Activated CD4-positive, CD25-positive, alpha-beta regulatory T cell treated with anti-CD3 and anti-CD28 coated beads, Interleukin-2, amount 50 U/mL, for 72 hours (primary cell): ENCODE results near the gene CYP19A1.
"Not testable (repeated sequence)": the region's sequence is repeated elsewhere in the genome, so short reads cannot be mapped to it uniquely, and the experiment has no call there.

ENCODE experiments used
- DNase-seq: peaks from one replicate; pipeline ENCODE4 v3.0.0; 2021

Gene CYP19A1

GRCh38 chr15:51201581-51201980, 136.8 kb downstream of the CYP19A1 start:
- no peak for DNase-seq

GRCh38 chr15:51200792-51201191, 137.6 kb downstream of the CYP19A1 start:
- no peak for DNase-seq

- DNase-seq, result no peak
Observed at GRCh38 chr15:51199541-51199940, 138.9 kb downstream of the CYP19A1 start.

DNA sequence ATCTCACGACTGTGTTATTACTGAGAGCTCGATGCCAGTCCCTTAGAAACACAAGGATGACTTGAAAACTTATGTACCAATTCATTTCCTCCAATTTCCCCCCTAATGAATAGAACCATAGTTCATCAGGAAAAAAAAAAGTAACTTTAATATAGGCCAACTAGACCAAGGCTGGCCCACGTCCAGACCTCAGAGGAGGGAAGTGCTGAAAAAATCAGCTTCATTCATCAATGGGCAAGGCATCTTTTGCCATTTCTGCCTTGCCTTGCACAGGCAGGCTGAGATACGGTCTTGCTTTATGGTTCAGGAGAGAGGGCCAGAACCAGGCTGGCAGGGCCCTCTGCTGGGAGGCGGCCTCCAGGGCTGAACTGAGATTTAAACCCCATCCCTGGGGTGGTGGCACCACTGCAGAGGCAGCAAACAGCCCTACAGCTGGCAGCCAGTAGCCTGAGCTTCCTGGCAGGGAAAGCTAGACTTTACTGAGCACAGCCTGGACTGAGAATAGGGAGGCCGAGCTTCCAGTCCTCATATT, 139.6 kb downstream of the CYP19A1 start:
- DNase-seq, result no peak

- DNase-seq, result no peak
Observed at GRCh38 chr15:51195459-51195858, 142.9 kb downstream of the CYP19A1 start.

DNA sequence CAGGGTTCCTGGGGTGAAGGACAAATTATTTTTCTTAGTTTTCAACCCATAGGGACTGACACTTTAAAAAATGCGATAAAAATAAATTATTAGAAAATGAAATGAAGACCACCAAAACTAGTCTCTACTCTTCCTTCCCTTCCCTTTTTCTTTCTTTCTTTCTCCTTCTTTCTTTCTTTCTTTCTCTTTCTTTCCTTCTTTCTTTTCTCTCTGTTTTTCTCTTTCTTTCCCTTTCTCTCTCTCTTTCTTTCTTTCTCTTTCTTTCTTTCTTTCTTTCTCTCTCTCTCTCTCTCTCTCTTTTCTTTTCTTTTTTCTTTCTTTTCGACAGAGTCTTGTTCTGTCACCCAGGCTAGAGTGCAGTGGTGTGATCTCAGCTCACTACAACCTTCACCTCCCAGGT, 144.4 kb downstream of the CYP19A1 start:
- DNase-seq, result no peak

DNA sequence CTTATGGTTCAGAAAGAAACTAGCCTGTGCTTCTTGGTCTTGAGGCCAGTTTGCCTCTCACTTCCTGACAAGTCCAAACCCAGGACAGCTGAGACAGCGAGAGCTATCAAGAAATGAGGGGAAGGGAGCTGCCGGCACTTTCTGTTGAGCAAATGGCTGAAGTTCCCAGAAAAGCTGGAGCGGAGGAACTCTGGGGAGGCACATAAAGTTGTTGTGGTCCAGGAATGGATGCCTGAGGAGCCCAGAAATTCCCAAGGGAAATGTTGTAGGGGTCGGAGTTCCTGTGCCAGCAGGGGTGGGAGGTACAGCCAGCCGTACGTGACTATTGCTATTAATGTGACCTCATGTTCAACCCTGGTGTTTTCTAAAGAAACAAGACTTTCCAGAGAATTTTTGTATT, 144.9 kb downstream of the CYP19A1 start:
- DNase-seq, result no peak

GRCh38 chr15:51192521-51193280, 145.7 kb downstream of the CYP19A1 start:
- peak; percentile 82 for DNase-seq

GRCh38 chr15:51191766-51192165, 146.6 kb downstream of the CYP19A1 start:
- DNase-seq, result no peak

- no peak for DNase-seq
Observed at GRCh38 chr15:51191072-51191670, 147.2 kb downstream of the CYP19A1 start.

DNA sequence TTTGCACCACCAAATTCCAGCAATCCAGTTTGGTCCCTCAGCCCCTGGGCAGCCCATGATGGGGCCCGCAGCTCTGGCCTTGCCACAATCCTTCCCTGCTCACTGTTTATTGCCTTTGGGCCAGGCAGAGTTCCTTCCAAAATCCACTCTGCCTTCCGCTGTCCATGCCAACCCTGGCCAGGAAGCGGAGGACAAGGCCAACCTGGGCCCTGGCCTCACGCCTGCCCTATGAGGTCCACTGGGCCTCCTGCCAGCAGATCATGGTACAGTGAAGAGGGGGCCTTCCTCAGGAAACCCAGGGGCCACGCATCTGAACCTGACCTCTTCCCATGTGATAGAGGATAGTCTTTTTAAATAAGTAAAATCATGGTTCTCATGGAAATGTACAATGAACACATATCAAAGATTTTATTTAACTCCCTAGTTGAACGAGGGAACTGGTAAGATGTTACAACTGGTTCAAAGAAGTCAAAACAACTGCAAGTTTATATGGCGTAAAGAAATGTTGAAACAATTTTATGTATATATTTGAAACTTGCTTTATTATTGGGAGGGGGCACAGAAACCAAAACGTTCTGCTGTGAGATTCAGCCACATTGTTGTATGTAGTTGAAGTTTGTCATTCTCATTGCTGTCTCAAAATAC, 147.8 kb downstream of the CYP19A1 start:
- no peak for DNase-seq

- no peak for DNase-seq
Observed at GRCh38 chr15:51189669-51190385, 148.6 kb downstream of the CYP19A1 start.

DNA sequence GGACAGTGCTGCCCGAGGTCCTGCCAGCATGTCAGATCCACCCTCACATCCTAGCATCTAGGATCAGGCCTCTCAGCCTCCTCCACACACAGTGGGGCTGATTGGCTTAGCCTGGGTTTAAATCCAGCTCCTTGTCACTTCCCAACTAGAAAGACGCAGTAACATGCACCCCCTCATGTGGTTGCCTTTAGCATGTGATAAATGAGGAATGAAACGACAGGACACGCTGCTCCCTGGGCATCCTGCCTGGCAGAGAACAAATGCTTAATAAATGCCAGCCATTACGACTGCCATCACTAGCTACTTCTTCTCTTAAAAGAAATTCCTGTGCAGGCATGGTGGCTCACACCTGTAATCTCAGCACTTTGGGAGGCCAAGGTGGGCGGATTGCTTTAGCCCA, 149.6 kb downstream of the CYP19A1 start:
- DNase-seq, result not testable (repeated sequence)

DNA sequence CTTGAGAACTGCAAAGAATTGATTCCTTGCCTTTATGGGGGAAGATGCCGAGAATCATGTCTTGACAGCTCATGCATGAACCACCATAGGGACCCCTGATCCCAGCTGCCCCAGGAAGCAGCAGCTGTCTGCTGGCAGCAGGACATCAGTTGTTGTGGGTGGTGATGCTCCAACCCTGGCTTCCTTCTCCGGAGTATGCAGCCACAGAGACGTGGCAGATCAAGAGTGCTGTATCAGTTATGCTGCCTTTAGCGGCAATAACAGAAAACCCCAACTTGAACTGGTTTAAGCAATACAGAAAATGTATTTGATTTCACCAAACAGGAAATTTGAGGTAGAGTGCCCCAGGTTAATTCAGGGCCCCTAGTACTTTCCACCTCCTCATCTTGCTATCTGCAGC, 151.5 kb downstream of the CYP19A1 start:
- no peak for DNase-seq

- DNase-seq, result no peak
Observed at GRCh38 chr15:51186181-51186705, 152.2 kb downstream of the CYP19A1 start.

DNA sequence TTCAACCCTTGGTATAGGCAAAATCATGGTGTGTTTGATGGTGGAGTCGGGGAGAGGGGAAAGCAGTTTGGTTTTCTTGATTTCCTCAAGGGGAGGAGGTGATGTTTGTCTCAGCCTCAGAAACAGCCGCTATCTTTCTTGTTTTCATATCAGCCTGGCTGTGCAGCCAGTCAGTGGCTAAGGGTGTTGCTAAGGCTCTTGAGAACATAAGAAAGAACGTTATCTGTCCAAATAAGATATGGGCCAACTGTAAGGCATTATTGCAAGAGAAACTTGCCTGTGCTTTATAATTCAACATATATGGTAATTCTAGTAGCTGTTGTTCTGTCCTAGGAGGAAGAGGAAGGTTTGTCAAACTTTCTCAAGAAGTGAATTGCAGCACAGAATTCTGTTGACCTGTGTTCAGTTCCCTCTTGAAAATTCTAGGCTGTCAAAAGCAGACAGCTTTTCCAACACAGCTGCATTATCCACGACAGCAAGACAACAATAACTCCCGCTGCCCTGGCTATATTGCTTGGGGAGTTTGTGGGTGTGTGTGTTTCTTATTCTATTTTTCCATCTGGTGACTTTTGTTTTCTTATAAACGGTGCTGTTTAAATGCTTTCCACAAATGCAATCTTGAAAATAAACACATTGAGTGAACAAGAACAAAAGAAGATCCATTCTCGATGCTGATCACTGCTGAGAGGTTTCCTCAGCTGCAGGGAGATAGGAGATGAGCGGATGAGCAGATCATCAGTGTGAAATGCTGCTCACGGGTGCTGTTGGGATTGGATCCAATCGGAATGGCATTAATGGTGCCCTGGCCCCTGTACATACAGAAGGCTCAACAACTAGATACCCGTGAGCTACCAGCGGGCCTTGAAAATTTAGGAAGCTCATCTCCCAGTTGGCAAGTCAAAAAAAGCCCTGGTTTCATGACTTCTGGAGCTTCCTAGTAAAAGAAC, 152.9 kb downstream of the CYP19A1 start:
- DNase-seq, result no peak

DNA sequence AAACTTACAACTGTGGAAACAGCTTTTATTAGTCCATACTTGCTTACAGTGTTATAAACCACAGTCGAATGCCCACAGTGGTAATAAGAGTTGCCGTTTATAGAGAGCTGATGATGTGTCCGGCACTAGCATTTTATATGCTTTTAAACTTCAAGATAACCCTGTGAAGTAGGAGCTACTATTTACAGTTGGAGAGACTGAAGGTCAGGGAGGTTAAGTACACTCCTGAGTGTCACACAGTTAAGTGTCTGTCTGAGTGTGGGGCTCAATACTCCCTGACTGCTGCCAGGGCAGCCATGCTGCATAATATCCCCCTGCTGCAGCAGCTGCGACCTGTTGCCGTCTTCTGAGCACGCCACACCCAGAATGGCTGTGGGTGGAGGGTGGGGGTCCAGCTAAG, 153.8 kb downstream of the CYP19A1 start:
- no peak for DNase-seq

DNA sequence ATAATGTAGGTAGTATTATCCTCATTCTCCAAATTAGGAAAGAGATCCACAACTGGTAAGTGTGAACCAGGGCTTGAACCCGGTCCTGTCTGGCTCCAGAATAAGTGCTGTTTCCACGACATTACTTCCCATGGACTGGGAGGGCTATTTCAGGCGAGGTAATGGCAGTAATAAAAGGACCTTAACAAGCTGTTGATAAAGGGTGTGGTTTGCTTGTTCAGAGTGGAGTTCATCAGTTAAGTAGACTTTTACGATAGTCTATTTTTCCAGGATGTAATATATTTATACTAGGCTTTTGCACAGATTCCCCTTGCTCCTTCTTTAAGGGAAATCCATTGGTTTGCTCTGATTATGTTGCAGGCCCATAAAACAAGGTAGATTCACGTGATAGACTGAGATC, 155.3 kb downstream of the CYP19A1 start:
- DNase-seq, result no peak

DNA sequence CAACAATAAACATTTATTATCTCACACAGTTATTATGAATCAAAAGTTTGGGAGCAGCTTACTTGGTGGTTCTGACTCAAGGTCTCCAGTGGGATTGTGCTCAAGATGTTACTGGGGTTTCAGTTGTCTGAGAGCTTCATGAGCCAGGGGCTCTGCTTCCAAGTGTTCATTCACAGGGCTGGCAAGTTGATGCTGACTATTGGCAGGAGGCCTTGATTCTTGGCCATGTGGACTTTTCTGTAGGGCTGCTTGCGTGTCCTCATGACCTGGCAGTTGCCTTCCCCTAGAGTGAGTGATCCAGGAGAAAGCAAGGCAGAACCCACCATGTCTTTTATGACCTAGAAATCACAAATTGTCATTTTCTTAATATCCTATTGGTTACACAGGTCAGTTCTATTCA, 156.5 kb downstream of the CYP19A1 start:
- DNase-seq, result no peak

DNA sequence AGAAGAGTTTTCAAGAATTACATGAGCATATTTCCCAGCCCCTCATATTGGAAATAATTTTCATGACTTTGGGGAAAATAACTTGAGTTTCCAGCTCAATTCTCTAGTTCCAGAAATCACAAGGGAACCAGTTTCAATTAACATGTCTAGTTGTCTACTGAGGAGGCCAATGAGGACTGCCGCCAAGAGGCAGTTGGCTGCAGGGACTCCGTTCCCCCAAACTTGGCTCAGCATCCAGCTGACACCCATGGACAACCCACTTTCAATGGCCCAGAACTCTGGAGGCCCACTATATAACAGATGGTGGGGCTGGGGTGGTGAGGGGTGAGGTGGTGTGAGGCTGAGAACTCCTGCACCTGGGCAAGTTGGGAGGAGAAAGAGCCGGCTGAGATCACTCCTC, 157.2 kb downstream of the CYP19A1 start:
- DNase-seq, result no peak

- DNase-seq, result no peak
Observed at GRCh38 chr15:51180534-51180933, 157.9 kb downstream of the CYP19A1 start.

GRCh38 chr15:51180011-51180410, 158.4 kb downstream of the CYP19A1 start:
- DNase-seq, result no peak
